ENCODE measurements around the gene APOBEC3G. TPM values are rescaled to one million over a fixed set of nuclear protein-coding genes. Genes with fewer than 3 reads are reported as not detected.
A peak's percentile ranks its signal among the peaks of the same experiment; 100 is the strongest.

Gene APOBEC3G
- total RNA-seq, 1 experiment from 2014 or later: 4.2 TPM

DNA sequence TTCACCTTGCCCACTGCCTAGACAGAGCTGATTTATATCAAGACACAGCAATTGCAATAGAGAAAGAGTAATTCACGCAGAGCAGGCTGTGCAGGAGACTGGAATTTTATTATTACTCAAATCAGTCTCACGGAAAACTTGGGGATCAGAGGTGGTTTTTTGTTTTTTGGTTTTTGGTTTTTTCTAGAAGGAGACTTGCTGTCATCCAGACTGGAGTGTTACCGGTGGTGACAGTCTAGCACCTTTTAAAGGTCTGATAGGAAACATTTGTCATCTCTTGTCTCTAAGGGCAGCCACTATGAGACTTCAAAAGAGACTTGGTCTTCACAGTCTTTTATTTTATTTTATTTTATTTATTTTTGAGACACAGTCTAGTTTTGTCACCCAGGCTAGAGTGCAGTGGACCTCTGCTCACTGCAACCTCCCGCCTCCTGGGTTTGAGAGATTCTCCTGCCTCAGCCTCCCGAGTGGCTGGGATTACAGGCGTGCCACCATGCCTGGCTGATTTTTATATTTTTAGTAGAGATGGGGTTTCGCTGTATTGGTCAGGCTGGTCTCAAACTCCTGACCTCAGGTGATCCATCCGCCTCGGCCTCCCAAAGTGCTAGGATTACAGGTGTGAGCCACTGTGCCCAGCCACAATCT is 39.0 kb downstream of the APOBEC3G start:
- Histone ChIP-seq H3K27me3 (ENCODE audit: control insufficient read depth, insufficient read depth, low read length) (no peaks in the 10 kb centered on the region), H3K36me3 (replicated peaks; ENCODE audit: control insufficient read depth, insufficient read depth, low read length) (no peaks in the 10 kb centered on the region), H3K4me3 (ENCODE audit: insufficient read depth, low read depth, low read length) (no peak overlapping the region)
- no peak for DNase-seq

DNA sequence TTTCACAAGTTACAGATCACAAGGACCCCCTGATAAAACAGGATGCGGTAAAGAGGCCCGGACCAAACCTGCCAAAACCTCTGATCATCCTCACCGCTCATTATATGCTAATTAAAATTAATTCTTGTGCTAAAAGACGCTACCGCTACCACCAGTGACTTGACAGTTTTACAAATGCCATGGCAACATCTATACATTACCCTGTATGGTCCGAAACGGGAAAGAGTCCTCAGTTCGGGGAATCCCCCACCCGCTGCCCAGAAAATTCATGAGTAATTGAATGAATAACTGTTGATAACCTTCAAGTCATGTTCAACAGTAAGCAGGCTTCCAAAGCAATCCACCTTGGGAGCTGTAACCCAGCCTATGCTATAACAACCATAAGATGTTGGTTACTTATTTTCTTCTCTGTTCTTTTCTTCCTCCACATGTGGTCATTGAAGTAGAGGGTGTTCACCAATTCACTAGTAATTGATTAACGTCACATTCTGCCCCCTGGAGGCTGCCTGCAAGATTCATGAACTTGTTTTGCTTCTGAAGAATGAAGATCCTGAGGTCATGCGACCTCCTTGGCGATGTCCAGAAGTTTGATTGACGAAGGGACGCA is 40.6 kb downstream of the APOBEC3G start:
- H3K36me3 ChIP-seq (replicated peaks; ENCODE audit: control insufficient read depth, insufficient read depth, low read length): no peaks in the 10 kb centered on the region
- DNase-seq: peak; percentile 61
- no peaks in the 10 kb centered on the region for H3K27me3 ChIP-seq (ENCODE audit: control insufficient read depth, insufficient read depth, low read length)
- H3K4me3 ChIP-seq (ENCODE audit: insufficient read depth, low read depth, low read length): no peak overlapping the region

DNA sequence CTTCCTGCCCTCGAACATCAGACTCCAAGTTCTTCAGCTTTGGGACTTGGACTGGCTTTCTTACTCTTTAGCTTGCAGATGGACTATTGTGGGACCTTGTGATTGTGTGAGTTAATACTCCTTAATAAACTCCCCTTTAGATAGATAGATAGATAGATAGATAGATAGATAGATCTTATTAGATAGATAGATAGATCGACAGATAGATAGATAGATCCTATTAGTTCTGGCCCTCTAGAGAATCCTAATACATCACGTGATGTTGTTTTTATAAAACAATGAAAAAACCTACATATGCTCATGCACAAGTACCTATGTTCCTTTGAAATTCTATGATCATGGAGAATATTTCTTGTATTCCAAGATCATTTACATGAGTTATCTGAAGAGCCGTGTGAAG is 43.9 kb downstream of the APOBEC3G start:
- Histone ChIP-seq H3K4me3 (ENCODE audit: insufficient read depth, low read depth, low read length) (no peak overlapping the region), H3K27me3 (ENCODE audit: control insufficient read depth, insufficient read depth, low read length) (no peaks in the 10 kb centered on the region), H3K36me3 (replicated peaks; ENCODE audit: control insufficient read depth, insufficient read depth, low read length) (no peaks in the 10 kb centered on the region)
- no peak for DNase-seq

DNA sequence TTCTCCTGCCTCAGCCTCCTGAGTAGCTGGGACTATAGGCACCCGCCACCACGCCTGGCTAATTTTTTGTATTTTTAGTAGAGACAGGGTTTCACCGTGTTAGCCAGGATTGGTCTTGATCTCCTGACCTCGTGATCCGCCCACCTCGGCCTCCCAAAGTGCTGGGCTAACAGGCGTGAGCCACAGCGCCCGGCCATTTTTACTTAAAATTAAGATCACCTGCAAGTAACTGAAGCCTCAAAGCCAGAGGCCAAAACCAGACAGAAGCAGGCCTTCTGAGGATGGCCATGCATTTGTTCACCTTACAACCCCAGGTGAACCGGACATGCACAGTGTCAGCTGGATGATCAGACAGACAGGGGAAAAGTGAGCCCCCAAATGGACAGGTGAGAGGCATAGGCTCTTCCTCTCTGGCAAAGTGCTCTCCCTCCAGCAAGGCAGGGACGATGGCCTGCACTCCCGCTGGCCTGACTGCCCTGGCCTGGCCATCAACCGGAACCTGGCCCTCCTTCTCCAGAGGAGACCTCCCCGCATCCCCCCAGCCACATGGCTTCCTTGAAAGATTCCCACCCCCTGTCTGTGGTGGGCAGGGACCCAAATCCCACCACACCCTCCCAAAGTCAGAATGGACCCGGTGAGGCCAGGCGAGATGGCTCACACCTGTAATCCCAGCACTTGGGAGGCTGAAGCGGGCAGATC is 45.8 kb downstream of the APOBEC3G start:
- Histone ChIP-seq H3K27me3 (ENCODE audit: control insufficient read depth, insufficient read depth, low read length) (no peaks in the 10 kb centered on the region), H3K4me3 (ENCODE audit: insufficient read depth, low read depth, low read length) (no peak overlapping the region), H3K36me3 (replicated peaks; ENCODE audit: control insufficient read depth, insufficient read depth, low read length) (no peaks in the 10 kb centered on the region)
- peak; percentile 24 for DNase-seq

DNA sequence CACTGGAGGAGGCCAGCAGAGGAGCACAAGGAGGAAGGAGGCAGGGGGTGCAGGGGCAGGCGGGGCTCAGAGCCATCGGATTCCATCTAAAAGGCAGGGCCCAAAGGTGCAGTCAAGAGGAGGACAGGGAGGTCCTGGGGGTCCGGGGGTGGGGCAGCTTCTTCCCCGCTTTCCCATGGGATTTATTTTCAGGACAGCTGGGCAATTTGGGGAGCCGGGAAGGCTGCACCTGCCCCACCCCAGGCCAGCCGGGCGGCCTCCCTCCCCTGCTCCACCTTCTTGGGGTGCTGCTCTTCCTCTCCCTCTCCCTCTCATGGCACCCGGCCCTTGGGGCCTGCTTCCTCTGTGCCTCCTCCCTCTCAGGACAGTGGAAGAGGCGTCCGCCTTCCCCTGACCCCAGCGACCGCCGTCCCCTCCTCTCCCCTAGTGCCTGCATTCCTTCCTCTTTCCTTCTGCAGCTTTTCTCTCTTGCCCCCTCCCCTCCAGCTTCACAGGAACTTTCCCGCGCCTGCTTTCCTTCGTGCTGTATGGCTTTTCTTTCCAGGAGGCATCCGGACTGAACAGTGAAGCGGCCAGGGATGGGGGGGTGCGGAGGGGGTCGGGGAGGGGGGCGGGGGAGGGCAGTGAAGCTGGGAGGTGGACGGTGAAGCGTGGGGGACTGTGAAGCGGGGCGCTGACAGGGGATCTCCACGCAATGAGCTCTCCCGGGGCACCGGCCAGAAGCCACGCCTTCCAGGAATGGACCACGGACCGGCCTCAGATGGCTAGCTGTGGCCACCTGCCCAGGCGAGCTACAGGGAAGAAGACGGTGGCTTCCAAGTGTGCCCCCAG is 46.9 kb downstream of the APOBEC3G start:
- peak overlapping the region; percentile 12; the same call in 1 of the 2 replicates for H3K4me3 ChIP-seq (ENCODE audit: insufficient read depth, low read depth, low read length)
- peak; percentile 90 for DNase-seq
- no peaks in the 10 kb centered on the region for H3K36me3 ChIP-seq (replicated peaks; ENCODE audit: control insufficient read depth, insufficient read depth, low read length)
- H3K27me3 ChIP-seq (ENCODE audit: control insufficient read depth, insufficient read depth, low read length): no peaks in the 10 kb centered on the region

DNA sequence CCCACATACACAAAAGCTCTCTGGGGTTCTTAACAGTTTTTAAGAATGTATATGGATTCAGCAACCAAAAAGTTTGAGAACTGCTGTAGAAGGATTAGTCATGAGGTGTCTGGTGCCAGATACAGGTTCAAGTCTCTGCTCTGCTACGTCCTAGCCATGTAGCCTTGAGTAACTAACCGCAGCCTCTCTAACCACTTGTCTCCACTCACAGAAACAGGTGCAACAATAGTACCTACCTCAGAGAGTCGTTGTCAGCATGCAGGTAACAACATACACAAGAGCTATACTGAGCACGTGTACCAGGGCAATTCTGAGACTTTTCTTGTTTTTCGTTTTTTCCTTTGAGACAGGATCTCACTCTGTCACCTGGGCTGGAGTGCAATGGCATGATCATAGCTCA is 48.5 kb downstream of the APOBEC3G start:
- H3K36me3 ChIP-seq (replicated peaks; ENCODE audit: control insufficient read depth, insufficient read depth, low read length): no peaks in the 10 kb centered on the region
- H3K4me3 ChIP-seq (ENCODE audit: insufficient read depth, low read depth, low read length): no peak overlapping the region
- DNase-seq: no peak
- no peaks in the 10 kb centered on the region for H3K27me3 ChIP-seq (ENCODE audit: control insufficient read depth, insufficient read depth, low read length)

DNA sequence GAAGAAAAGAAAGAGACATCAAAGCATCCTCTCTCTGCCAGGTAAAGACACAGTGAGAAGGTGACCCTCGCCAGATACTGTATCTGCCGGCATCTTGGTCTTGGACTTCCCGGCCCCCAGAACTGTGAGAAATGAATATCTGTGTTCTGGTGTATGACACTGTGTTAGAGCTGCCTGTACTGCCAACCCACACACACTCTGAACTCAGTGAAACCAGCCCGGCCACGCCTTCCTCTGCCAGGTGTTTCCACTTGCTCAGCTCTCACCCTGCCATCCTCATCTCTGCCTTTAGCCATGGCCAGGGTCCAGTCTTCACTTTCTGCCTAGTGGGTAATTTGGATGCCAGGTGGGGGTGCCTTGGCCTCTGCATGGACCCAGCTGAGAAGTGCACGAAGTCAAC is 51.4 kb downstream of the APOBEC3G start:
- Histone ChIP-seq H3K36me3 (replicated peaks; ENCODE audit: control insufficient read depth, insufficient read depth, low read length) (no peaks in the 10 kb centered on the region), H3K4me3 (ENCODE audit: insufficient read depth, low read depth, low read length) (no peak overlapping the region), H3K27me3 (ENCODE audit: control insufficient read depth, insufficient read depth, low read length) (no peaks in the 10 kb centered on the region)
- peak; percentile 9 for DNase-seq

DNA sequence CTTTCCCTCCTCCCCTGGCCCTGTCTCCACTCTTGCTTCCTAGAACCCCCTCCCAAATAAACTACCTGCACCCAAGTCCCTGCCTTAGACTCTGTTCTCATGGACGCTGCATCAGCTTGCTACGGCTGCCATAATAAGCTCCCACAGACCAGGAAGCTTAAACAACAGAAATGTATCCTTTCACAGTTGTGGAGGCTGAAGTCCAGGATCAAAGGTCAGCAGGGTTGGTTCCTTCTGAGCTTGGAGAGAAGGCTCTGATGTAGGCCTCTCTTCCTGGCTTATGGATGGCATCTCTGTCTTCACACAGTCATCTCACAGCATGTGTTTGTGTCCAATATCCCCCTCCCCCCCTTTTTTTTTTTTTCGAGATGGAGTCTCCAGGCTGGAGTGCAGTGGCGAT is 52.0 kb downstream of the APOBEC3G start:
- no peaks in the 10 kb centered on the region for H3K27me3 ChIP-seq (ENCODE audit: control insufficient read depth, insufficient read depth, low read length)
- no peak overlapping the region for H3K4me3 ChIP-seq (ENCODE audit: insufficient read depth, low read depth, low read length)
- no peaks in the 10 kb centered on the region for H3K36me3 ChIP-seq (replicated peaks; ENCODE audit: control insufficient read depth, insufficient read depth, low read length)
- DNase-seq: no peak

DNA sequence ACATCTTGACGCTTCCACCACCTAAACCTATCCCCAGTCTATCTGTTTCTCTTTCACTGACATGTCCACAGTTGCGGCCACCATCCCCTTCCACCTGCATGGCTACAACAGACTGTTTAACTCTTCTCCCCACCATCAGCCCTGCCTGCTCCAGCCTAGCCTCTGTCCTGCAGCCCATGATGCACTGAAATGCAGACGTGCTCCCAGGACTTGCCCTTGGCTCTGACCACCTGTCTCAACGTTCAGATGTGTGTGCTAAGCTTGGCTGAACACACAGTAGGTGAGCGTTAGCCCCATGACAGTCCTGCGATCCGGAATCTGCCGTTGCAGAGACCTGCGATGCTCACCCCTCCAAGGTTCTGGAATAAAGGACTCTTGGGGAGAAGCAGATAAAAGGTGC is 52.7 kb downstream of the APOBEC3G start:
- Histone ChIP-seq H3K36me3 (replicated peaks; ENCODE audit: control insufficient read depth, insufficient read depth, low read length) (no peaks in the 10 kb centered on the region), H3K4me3 (ENCODE audit: insufficient read depth, low read depth, low read length) (no peak overlapping the region), H3K27me3 (ENCODE audit: control insufficient read depth, insufficient read depth, low read length) (no peaks in the 10 kb centered on the region)
- no peak for DNase-seq

DNA sequence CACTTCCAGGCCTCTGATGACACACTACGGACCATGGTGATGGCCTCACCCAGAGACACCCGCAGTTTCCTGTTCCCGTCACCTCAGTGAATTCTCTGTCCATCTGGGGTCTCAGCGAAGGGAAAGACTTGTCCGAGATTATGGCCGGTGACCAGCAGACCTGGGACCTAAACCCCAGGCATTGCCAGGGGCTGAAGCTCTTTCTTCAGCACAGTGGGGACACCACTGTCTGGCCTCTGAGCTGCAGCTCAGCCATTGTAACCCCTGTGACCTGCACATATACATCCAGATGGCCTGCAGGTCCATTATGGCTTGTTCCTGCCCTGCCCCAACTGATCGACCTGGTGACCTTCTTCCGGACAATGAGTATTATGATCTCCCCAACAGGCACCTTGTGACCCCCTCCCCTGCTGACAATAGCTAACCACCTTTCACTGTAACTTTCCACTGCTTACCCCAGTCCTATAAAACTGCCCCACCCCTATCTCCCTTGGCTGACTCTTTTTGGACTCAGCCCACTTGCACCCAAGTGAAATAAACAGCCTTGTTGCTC is 53.2 kb downstream of the APOBEC3G start:
- no peaks in the 10 kb centered on the region for H3K36me3 ChIP-seq (replicated peaks; ENCODE audit: control insufficient read depth, insufficient read depth, low read length)
- DNase-seq: peak; percentile 25
- H3K4me3 ChIP-seq (ENCODE audit: insufficient read depth, low read depth, low read length): no peak overlapping the region
- H3K27me3 ChIP-seq (ENCODE audit: control insufficient read depth, insufficient read depth, low read length): no peaks in the 10 kb centered on the region

DNA sequence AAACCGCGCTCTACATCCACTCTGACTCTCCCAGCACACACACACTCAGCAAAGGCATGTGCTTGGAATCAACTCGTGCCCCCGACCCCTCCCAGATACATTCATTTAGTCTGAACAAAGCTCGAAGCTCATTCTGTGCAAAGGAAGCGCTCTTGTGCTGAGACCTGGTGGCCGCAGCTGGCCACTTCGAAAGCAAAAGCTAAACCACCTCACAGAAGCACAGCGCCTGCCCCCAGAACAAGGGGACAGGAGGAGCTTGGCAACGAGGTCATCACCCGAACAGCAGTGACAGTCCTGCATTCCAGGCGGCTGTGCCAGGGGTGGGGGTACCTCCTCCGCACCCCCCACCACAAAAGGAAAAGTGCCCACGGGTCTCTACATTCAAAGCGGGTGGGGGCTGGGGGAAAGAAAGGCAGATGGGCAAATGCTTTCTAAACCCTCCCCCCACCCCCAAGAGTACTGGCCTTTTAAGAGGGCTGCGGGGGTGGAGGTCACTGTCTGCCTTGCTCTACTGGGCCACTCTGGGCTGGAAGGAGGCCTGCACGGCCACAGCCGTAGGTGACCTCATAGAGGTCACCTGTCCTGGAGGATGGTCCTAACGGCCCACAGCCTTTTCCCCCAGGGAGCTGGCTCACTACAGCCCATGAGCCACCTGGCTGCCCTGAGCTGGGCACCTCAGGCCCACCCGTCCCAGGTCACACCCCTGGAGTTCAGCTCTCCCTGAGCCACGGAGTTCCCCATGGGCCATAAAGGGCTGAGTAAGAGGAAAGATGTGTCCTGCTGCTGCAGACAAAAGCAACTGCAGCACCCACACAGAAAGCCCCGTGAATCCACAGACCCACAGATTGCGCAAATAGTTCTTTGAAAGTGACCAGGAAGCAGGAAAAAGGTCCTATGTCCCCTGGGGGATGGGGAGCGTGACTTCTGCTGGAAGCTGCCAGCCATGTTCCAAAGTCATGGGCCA is 54.1 kb downstream of the APOBEC3G start:
- H3K36me3 ChIP-seq (replicated peaks; ENCODE audit: control insufficient read depth, insufficient read depth, low read length): no peaks in the 10 kb centered on the region
- H3K27me3 ChIP-seq (ENCODE audit: control insufficient read depth, insufficient read depth, low read length): no peaks in the 10 kb centered on the region
- peak; percentile 63 for DNase-seq
- H3K4me3 ChIP-seq (ENCODE audit: insufficient read depth, low read depth, low read length): no peak overlapping the region

DNA sequence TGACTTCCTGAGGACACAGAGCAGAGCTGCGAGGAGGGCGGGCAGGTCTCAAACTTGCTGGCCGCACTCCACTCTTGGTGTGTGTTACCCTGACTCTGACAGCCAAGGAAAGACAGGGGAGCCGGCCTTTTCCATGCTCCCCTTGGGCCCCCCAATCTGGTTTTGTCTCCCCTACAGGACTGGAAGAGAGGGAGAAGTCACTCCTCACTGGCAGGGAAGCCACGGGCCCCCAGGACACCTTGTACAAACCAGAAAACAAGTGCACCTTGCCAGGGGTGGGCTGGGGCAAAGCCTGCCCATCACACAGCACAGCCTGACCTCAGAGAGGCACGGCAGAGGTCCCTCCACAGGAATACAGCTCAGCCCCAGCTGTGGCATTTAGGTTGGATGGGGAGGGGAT is 55.2 kb downstream of the APOBEC3G start:
- H3K36me3 ChIP-seq (replicated peaks; ENCODE audit: control insufficient read depth, insufficient read depth, low read length): no peaks in the 10 kb centered on the region
- H3K27me3 ChIP-seq (ENCODE audit: control insufficient read depth, insufficient read depth, low read length): no peaks in the 10 kb centered on the region
- peak; percentile 32 for DNase-seq
- no peak overlapping the region for H3K4me3 ChIP-seq (ENCODE audit: insufficient read depth, low read depth, low read length)

DNA sequence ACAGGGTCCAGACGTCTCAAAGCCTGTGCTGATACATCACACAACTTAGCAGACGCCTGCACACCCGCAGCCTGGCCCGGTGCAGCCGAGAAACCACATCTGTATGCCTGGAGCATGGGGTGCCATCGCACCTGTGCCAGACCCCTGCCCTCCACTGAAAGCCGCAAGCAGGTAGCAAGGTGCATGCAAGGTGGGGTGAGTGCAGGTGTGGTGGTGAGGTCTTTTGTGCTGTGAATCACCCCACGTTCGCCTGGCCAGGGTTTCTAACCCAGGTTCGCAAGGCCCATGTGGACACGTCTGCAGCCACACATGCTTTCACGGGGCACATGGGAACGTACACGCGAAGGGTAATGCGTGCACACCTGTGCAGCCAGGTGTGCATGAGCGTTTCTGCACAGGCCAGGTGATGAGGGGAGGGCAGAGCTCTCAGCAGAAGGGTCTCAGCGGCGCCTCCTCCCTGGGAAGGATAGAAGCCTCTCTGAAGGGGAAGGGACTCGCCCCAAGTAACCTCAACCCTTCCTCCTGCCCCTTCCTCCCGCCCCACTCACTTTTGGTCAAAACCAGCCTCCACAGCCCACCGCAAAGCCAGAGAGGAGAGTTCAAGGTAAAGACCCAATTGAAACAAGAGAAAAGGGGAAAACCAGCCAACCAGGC is 55.9 kb downstream of the APOBEC3G start:
- Histone ChIP-seq H3K4me3 (ENCODE audit: insufficient read depth, low read depth, low read length) (no peak overlapping the region), H3K27me3 (ENCODE audit: control insufficient read depth, insufficient read depth, low read length) (no peaks in the 10 kb centered on the region), H3K36me3 (replicated peaks; ENCODE audit: control insufficient read depth, insufficient read depth, low read length) (no peaks in the 10 kb centered on the region)
- DNase-seq: peak; percentile 57

All from H7 (cell line).